GM21515 (cell line): Measurements from ENCODE around the gene ERLIN1.
A peak's percentile ranks its signal among the peaks of the same experiment; 100 is the strongest.

ENCODE experiments used
- ATAC-seq: cut with Tn5 transposase; IDR thresholded peaks from one replicate; pipeline ENCODE4 v1.9.1; 2021; ENCODE audit not compliant: unreplicated experiment

The ERLIN1 gene

GRCh38 chr10:100185364-100186252 lies at the start of gene ERLIN1:
Gene ERLIN1, minus strand, starts transcription at chr10:100186029. Its CDS starts 403 bp downstream, at chr10:100185626.
- ATAC-seq, result peak; percentile 82

GRCh38 chr10:100232101-100232500 lies 46.3 kb upstream of the ERLIN1 start:
- no peak for ATAC-seq

GRCh38 chr10:100229819-100230422 lies 44.1 kb upstream of the ERLIN1 start:
- no peak for ATAC-seq

- no peak for ATAC-seq
These were observed 38.0 kb upstream of the ERLIN1 start for GRCh38 chr10:100223879-100224278.

- no peak for ATAC-seq
These were observed 36.7 kb upstream of the ERLIN1 start for GRCh38 chr10:100222529-100222928.

GRCh38 chr10:100216006-100216405 lies 30.2 kb upstream of the ERLIN1 start:
- no peak for ATAC-seq

- ATAC-seq, result no peak
These were observed 23.5 kb upstream of the ERLIN1 start for GRCh38 chr10:100209303-100209702.

GRCh38 chr10:100208276-100208675 lies 22.4 kb upstream of the ERLIN1 start:
- no peak for ATAC-seq

- ATAC-seq, result no peak
These were observed 18.5 kb upstream of the ERLIN1 start for GRCh38 chr10:100204370-100204769.

GRCh38 chr10:100201549-100201948 lies 15.7 kb upstream of the ERLIN1 start:
- no peak for ATAC-seq

GRCh38 chr10:100194711-100195110 lies 8.9 kb upstream of the ERLIN1 start:
- no peak for ATAC-seq

GRCh38 chr10:100192350-100192749 lies 6.5 kb upstream of the ERLIN1 start:
- no peak for ATAC-seq

- ATAC-seq, result peak; percentile 42
These were observed 704 bp upstream of the ERLIN1 start for GRCh38 chr10:100186253-100187212.

GRCh38 chr10:100184840-100185239 lies 989 bp downstream of the ERLIN1 start:
- ATAC-seq, result no peak

- no peak for ATAC-seq
These were observed 1.4 kb downstream of the ERLIN1 start for GRCh38 chr10:100184426-100184825.

- ATAC-seq, result no peak
These were observed 2.3 kb downstream of the ERLIN1 start for GRCh38 chr10:100183481-100183880.

GRCh38 chr10:100182908-100183307 lies 2.9 kb downstream of the ERLIN1 start:
- no peak for ATAC-seq

GRCh38 chr10:100182281-100182680 lies 3.5 kb downstream of the ERLIN1 start:
- ATAC-seq, result no peak

GRCh38 chr10:100175875-100176274 lies 10.0 kb downstream of the ERLIN1 start:
- ATAC-seq, result no peak

GRCh38 chr10:100174699-100175677 lies 10.8 kb downstream of the ERLIN1 start:
- ATAC-seq, result peak; percentile 80
